Mesenchymal stem cell (in vitro differentiated cells and primary cell): ENCODE measurements around the gene PCYT1A.
"Not testable (repeated sequence)": the region's sequence is repeated elsewhere in the genome, so short reads cannot be mapped to it uniquely, and the experiment has no call there.

Experiments used
- DNase-seq: peaks from one replicate; pipeline ENCODE4 v3.0.0-alpha.2; 2013
- H2AFZ ChIP-seq: one replicate; pipeline ENCODE4 v1.6.1; 2013; ENCODE audit warnings: low read depth, mild to moderate bottlenecking, control low read depth, inconsistent platforms, low read length, moderate library complexity
- H2AK5ac ChIP-seq: 2 replicates; pipeline ENCODE4 v1.6.1; 2013; ENCODE audit warnings: low read length, moderate library complexity, mild to moderate bottlenecking, inconsistent platforms; ENCODE audit not compliant: severe bottlenecking
- H2BK120ac ChIP-seq: one replicate; pipeline ENCODE4 v1.6.1; 2013; ENCODE audit warnings: low read depth, mild to moderate bottlenecking, inconsistent platforms, low read length, moderate library complexity
- H2BK12ac ChIP-seq, 2 experiments: one replicate each; pipeline ENCODE4 v1.6.1; 2013; ENCODE audit warnings: inconsistent platforms in 2 of 2, low read length in 2 of 2, mild to moderate bottlenecking in 2 of 2, moderate library complexity in 2 of 2, control low read depth in 1 of 2
- H2BK15ac ChIP-seq: one replicate; pipeline ENCODE4 v1.6.1; 2013; ENCODE audit warnings: mild to moderate bottlenecking, low read depth, inconsistent platforms; ENCODE audit not compliant: poor library complexity, severe bottlenecking
- H2BK5ac ChIP-seq: 2 replicates; pipeline ENCODE4 v1.6.1; 2013; ENCODE audit warnings: low read depth, mild to moderate bottlenecking, low read length, control low read depth, inconsistent platforms; ENCODE audit not compliant: poor library complexity, severe bottlenecking
- H3K14ac ChIP-seq, 2 experiments: one replicate each; pipeline ENCODE4 v1.6.1; 2013; ENCODE audit warnings: inconsistent platforms in 2 of 2, low read length in 2 of 2, control low read depth in 1 of 2, mild to moderate bottlenecking in 1 of 2, moderate library complexity in 1 of 2
- H3K18ac ChIP-seq, 2 experiments: one replicate each; pipeline ENCODE4 v1.6.1; 2013; ENCODE audit warnings: inconsistent platforms in 2 of 2, low read length in 2 of 2, control low read depth in 1 of 2, low read depth in 1 of 2, mild to moderate bottlenecking in 1 of 2
- H3K23ac ChIP-seq, 2 experiments: one replicate each; pipeline ENCODE4 v1.6.1; 2013; ENCODE audit warnings: inconsistent platforms in 2 of 2, low read length in 2 of 2, mild to moderate bottlenecking in 2 of 2, moderate library complexity in 2 of 2, control low read depth in 1 of 2
- H3K27ac ChIP-seq: 2 replicates; pipeline ENCODE4 v1.5.1; 2013; ENCODE audit warnings: mild to moderate bottlenecking, moderate library complexity, low read length, control low read depth, inconsistent platforms; ENCODE audit not compliant: poor library complexity, severe bottlenecking
- H3K27me3 ChIP-seq, 2 experiments: 2 replicates each; pipeline versions ENCODE4 v1.6.1 to v1.7.0; 2013; ENCODE audit warnings: low read length in 2 of 2, mild to moderate bottlenecking in 2 of 2, moderate library complexity in 2 of 2, control low read depth in 1 of 2, inconsistent platforms in 1 of 2; ENCODE audit not compliant: control insufficient read depth in 1 of 2, insufficient read depth in 1 of 2
- H3K36me3 ChIP-seq, 2 experiments: 2 replicates each; pipeline versions ENCODE4 v1.6.1 to v1.7.0; 2013; ENCODE audit warnings: low read length in 2 of 2, control low read depth in 1 of 2, inconsistent platforms in 1 of 2, low read depth in 1 of 2, mild to moderate bottlenecking in 1 of 2; ENCODE audit not compliant: insufficient read depth in 2 of 2, control insufficient read depth in 1 of 2
- H3K4ac ChIP-seq, 2 experiments: one replicate each; pipeline ENCODE4 v1.6.1; 2013; ENCODE audit warnings: inconsistent platforms in 2 of 2, low read length in 2 of 2, mild to moderate bottlenecking in 2 of 2, moderate library complexity in 2 of 2, control low read depth in 1 of 2, low read depth in 1 of 2
- H3K4me1 ChIP-seq: 2 replicates; pipeline ENCODE4 v1.6.1; 2013; ENCODE audit warnings: low read depth, low read length, control low read depth; ENCODE audit not compliant: control insufficient read depth, insufficient read depth
- H3K4me2 ChIP-seq: 2 replicates; pipeline ENCODE4 v1.6.1; 2013; ENCODE audit warnings: low read length, mild to moderate bottlenecking, inconsistent platforms; ENCODE audit not compliant: poor library complexity, severe bottlenecking
- H3K4me3 ChIP-seq, 2 experiments: 2 replicates each; pipeline versions ENCODE4 v1.5.1 to v1.7.0; 2013; ENCODE audit warnings: low read length in 2 of 2, mild to moderate bottlenecking in 2 of 2, control low read depth in 1 of 2, low read depth in 1 of 2; ENCODE audit not compliant: insufficient read depth in 1 of 2
- H3K79me1 ChIP-seq: replicated peaks from 2 replicates; pipeline ENCODE4 v1.6.1; 2013; ENCODE audit warnings: mild to moderate bottlenecking, control low read depth, low read length, inconsistent platforms; ENCODE audit not compliant: poor library complexity, severe bottlenecking
- H3K9ac ChIP-seq: 2 replicates; pipeline ENCODE4 v1.7.0; 2013; ENCODE audit warnings: mild to moderate bottlenecking, low read length, moderate library complexity
- H3K9me3 ChIP-seq: 2 replicates; pipeline ENCODE4 v1.7.0; 2013; ENCODE audit warnings: mild to moderate bottlenecking, low read length; ENCODE audit not compliant: control insufficient read depth
- H4K8ac ChIP-seq: one replicate; pipeline ENCODE4 v1.6.1; 2013; ENCODE audit warnings: inconsistent platforms, mild to moderate bottlenecking, low read length, moderate library complexity
- H4K91ac ChIP-seq: one replicate; pipeline ENCODE4 v1.6.1; 2013; ENCODE audit warnings: mild to moderate bottlenecking, low read length, inconsistent platforms
- WGBS: methylation state at CpG from one replicate; pipeline ENCODE4 v1.1.7; 2013; ENCODE audit warnings: mixed read lengths; 5-methylcytosine and 5-hydroxymethylcytosine counted together

PCYT1A gene

DNA sequence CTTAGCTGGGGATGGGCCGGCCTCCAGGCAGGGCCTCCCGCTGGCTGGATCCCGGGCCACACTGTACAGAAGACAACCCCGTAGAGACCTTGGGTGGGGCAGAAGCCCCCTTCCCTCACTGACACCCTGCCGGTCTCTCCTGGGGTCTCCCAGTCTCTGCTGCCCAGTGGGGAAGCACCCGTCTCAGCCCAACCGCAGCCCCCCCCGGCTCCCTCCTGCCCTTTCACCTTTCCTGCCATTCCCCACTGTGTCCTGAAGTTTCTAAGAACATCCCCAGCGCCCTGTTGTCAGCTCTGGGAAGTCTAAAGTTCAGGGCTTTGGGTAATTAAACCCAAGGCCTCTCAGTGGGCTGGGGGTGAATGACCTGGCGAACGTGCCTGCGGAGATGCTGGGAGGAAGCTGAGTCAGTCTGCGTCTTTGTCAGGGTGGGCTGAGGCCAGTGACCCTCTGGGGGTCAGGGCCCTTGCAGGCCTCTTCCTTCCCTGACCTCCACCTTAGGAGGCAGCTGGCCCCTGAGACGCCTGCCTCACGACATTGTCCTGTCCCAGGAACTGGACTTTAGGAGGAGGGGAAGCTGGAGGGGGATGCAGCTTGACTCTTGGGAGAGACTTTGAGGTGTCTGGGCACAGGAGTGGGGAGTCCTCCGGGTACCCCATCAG is 72.6 kb downstream of the PCYT1A start:
- Histone ChIP-seq H3K23ac (no peak overlapping the region), H3K27me3 (peaks cover 5 to 27% of the 10 kb centered on the region in 2 experiments)
- WGBS = 56% methylated on average over 14 of the region's 16 CpGs

GRCh38 chr3:196210673-196211556 is 76.6 kb downstream of the PCYT1A start, which contains the start of gene ZDHHC19:
Gene ZDHHC19 (minus strand): TSS chr3:196211400. CDS start chr3:196211315, 85 bp downstream.
- Histone ChIP-seq H4K8ac (no peak within 1 kb of the TSS), H2BK5ac (no peak within 1 kb of the TSS), H3K4me1 (peaks cover 14% of the 10 kb centered on the region), H3K36me3 (no peaks in the 10 kb centered on the region), H3K23ac (no peak within 1 kb of the TSS), H3K27me3 (peaks cover 5 to 36% of the 10 kb centered on the region in 2 experiments), H3K79me1 (no peaks in the 10 kb centered on the region), H3K4me2 (no peak within 1 kb of the TSS), H3K4me3 (no peak within 1 kb of the TSS), H2AK5ac (no peak within 1 kb of the TSS), H3K14ac (no peak within 1 kb of the TSS), H3K27ac (no peak within 1 kb of the TSS), H3K9me3 (no peaks in the 10 kb centered on the region), H2AFZ (no peak within 1 kb of the TSS), H3K9ac (no peak within 1 kb of the TSS), H2BK15ac (no peak within 1 kb of the TSS), H3K4ac (no peak within 1 kb of the TSS), H2BK120ac (no peak within 1 kb of the TSS), H4K91ac (no peak within 1 kb of the TSS), H3K18ac (no peak within 1 kb of the TSS), H2BK12ac (no peak within 1 kb of the TSS)
- DNase-seq = no peak
- WGBS = 77% methylated on average over 21 of the region's 23 CpGs

More for the DNA sequence above, 72.6 kb downstream of the PCYT1A start:
- Histone ChIP-seq H3K18ac (no peak overlapping the region), H3K14ac (no peak overlapping the region), H3K4me2 (no peak overlapping the region), H3K9me3 (no peaks in the 10 kb centered on the region), H2BK15ac (no peak overlapping the region), H2BK120ac (no peak overlapping the region), H2BK12ac (no peak overlapping the region), H3K36me3 (no peaks in the 10 kb centered on the region), H2AFZ (no peak overlapping the region), H2AK5ac (no peak overlapping the region), H3K27ac (no peak overlapping the region), H3K9ac (no peak overlapping the region), H3K4ac (no peak overlapping the region), H2BK5ac (no peak overlapping the region), H3K79me1 (no peaks in the 10 kb centered on the region), H4K8ac (no peak overlapping the region), H3K4me3 (no peak overlapping the region), H4K91ac (no peak overlapping the region), H3K4me1 (peaks cover 15% of the 10 kb centered on the region)
- DNase-seq = no peak

GRCh38 chr3:196209944-196210672 is 77.4 kb downstream of the PCYT1A start:
- not testable (repeated sequence) for H3K23ac ChIP-seq, H3K4me2 ChIP-seq, H3K14ac ChIP-seq, H3K4me3 ChIP-seq, H2BK15ac ChIP-seq, H4K91ac ChIP-seq, H3K79me1 ChIP-seq, H2BK5ac ChIP-seq, H3K9ac ChIP-seq, H3K18ac ChIP-seq, H3K36me3 ChIP-seq, H4K8ac ChIP-seq, H3K27ac ChIP-seq, H2BK12ac ChIP-seq, H3K4ac ChIP-seq, H2BK120ac ChIP-seq, H2AK5ac ChIP-seq, DNase-seq, H2AFZ ChIP-seq, H3K9me3 ChIP-seq
- Histone ChIP-seq H3K27me3 (peaks cover 5 to 36% of the 10 kb centered on the region in 2 experiments), H3K4me1 (peaks cover 14% of the 10 kb centered on the region)
- WGBS = 92% methylated on average over 11 of the region's 11 CpGs
